Measurements from ENCODE around the gene SLC22A6.

Gene SLC22A6

DNA sequence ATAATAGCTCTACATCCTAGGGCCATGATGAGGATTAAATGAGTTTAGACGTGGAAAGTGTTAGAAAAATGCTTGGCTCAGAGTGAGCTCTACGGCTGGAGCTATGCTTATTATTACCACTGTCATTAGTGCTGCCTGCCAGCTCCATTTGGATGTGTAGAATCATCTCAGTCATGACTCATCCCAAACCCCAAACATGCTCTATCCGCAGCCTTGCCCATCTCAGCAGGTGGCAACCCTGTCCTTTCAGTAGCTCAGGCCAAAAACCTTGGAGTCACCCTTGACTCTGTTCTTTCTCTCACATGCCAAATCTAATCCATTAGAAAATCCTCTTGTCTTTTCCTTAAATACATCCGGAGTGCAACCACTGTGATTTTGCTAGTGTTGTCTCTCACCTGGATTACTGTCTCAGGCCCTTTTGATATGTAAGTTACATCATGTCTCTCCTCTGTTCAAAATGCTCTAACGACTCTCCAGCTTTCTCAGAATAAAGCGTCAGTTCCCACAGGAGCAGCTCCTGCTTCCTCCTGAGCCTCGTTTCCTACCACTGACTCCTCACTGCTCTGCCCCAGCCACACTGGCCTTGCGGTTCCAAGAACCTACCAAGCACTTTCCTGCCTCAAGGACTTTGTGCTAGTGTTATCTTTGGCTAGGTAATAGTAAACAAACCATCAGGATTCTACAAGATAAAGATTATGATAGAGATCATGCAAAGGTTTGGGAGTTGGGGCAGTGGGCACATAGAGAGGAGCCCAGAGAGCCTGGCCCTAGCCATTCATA lies 53.1 kb downstream of the SLC22A6 start:
- DNase-seq (ENCODE audit: low spot score), result no peak

DNA sequence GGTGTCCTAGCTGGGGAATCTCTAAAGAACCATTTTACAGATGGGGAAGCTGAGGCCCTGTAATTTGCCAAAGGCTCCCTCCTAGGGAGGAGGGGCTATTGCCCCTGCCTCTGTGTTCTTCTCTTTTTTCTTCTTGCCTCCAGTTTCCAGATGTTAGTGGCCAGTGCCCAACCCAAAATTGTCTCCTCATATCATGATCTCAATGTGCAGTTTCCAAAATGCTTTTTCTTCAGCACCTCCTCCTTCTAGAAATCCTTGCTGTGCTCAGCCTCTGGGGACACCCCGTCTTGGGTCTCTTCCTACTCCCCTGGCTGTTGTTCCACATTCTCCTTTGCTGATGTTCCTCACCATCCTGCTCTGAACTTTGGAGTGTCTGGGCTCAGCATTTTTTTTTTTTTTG lies 54.1 kb downstream of the SLC22A6 start:
- no peak for DNase-seq (ENCODE audit: low spot score)

DNA sequence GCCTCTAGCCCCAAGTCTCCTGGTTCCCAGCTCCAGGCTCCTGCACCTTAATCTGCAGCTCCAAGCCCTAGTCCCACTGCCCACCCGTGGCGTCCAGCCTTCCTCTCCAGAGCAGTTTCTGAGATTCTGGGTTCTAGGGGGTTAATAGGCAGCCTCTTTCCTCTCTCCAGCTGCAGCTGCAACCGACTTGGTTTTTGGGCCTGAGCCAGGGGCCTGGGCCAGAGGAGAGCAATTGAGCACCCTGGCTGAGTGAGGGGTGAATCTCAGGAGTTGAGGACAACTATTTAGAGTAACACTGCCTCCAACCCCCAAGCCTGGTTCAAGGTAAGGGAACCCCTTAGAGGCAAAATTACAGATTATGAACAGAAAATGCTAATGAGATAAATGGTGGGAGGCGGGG lies 54.6 kb downstream of the SLC22A6 start:
- no peak for DNase-seq (ENCODE audit: low spot score)

DNA sequence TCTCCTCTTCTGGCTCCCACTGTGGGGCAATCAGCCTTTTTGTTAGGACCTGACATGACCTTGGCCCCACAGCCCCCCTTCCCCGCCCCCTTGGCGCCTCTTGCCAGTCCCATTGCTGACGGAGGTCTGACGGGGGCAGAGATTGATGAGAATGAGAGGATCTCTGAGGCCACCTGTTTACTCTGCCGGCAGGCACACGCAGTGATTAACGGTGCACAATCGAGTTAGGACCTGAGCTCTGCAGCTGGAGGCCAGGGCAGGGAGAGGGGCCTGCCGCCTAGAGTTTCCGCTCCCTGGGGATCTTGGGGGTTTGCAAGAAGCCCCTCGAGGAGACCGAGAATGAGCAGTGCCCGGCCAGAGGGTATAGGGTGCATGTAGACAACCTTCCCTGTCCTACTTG lies 56.8 kb downstream of the SLC22A6 start:
- DNase-seq (ENCODE audit: low spot score), result no peak

DNA sequence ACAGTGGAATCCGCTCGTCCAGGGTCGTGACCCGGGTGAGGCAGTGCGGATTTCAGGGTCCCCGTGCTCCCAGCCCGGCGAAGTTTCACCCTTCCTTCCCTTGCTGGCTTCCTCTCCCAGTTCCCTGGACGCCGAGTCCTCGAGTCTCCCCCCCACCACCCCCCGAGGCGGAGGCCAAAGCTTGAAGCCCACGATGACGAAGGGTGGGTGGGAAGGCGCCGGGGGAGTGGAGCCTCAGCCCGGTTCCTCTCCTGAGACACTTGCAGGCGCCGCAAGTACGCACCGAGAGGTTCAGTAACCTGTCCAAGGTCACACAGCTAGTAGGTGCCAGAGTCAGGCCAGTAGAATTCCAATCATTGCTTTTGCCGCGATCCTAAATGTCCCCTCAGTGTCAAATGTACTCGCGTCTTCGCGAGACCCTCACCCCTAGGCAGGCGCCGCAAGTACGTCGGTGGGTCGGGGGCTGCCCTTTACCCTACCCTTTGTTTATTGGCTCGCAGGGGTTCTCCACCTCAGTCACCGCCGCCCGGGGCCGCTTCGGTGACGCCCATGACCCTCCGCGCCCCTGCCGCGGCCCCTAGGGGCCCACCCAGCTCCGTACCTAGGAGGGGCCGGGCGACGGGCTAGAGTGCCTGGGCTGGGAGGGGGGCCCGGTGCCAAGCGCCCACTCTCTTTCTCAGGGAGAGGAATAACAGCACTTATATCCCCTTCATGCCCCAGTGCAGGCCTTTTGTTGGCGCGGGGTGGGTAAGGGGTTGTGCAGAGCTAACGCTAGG lies 57.9 kb downstream of the SLC22A6 start:
- no peak for DNase-seq (ENCODE audit: low spot score)

All from cerebellar cortex (tissue), 1 donor.